ENCODE measurements around the gene SFXN5.

SFXN5 gene

GRCh38 chr2:72894514-72894913, 177.0 kb downstream of the SFXN5 start:
- DNase-seq, result no peak

GRCh38 chr2:72893594-72894319, 177.8 kb downstream of the SFXN5 start:
- DNase-seq, result no peak

GRCh38 chr2:72892506-72893173, 178.9 kb downstream of the SFXN5 start:
- peak; percentile 23 for DNase-seq

Data from effector CD8-positive, alpha-beta T cell (primary cell).